H1 (cell line): ENCODE data around the gene PLP2.

Source experiments
- EZH2 ChIP-seq: fragments of 200-600 bp; sonication (generic); IDR thresholded peaks from 2 replicates; pipeline ENCODE4 v1.7.1; 2012; ENCODE audit warnings: low read depth, mild to moderate bottlenecking, moderate library complexity, low read length, inconsistent platforms; ENCODE audit not compliant: severe bottlenecking
- GABPA ChIP-seq: IDR thresholded peaks from 2 replicates; pipeline ENCODE4 v1.6.1; 2011; ENCODE audit warnings: mild to moderate bottlenecking, low read length, moderate library complexity, borderline replicate concordance; ENCODE audit not compliant: insufficient read depth
- JUND ChIP-seq: IDR thresholded peaks from 2 replicates; pipeline ENCODE4 v1.6.1; 2011; ENCODE audit warnings: mild to moderate bottlenecking, improper control_type of control experiment, low read length
- MAFK ChIP-seq: IDR thresholded peaks from 2 replicates; pipeline ENCODE4 v1.6.1; 2012; ENCODE audit warnings: low read depth, mild to moderate bottlenecking, improper control_type of control experiment, low read length
- TCF12 ChIP-seq: IDR thresholded peaks from 2 replicates; pipeline ENCODE4 v1.6.1; 2011; ENCODE audit warnings: low read depth, mild to moderate bottlenecking, low read length
- USF2 ChIP-seq: IDR thresholded peaks from 2 replicates; pipeline ENCODE4 v1.6.1; 2011; ENCODE audit warnings: low read length, improper control_type of control experiment

- no peak for TF ChIP-seq USF2
- no peak for TF ChIP-seq JUND
- no peak for TF ChIP-seq TCF12
- no peak for TF ChIP-seq GABPA
- TF ChIP-seq EZH2: no peak
- TF ChIP-seq MAFK: no peak
Observed at GRCh38 chrX:49204709-49205108, 33.0 kb downstream of the PLP2 start.
